Neuronal stem cell (in vitro differentiated cells): ENCODE data around the gene NELFCD.

ENCODE experiments used
- DNase-seq: peaks from one replicate; pipeline ENCODE4 v3.0.0-alpha.2; 2013; ENCODE audit warnings: low spot score
- H2AFZ ChIP-seq: one replicate; pipeline ENCODE4 v1.6.1; 2013; ENCODE audit warnings: mild to moderate bottlenecking, low read length, inconsistent platforms
- H2AK5ac ChIP-seq: 2 replicates; pipeline ENCODE4 v1.6.1; 2013; ENCODE audit warnings: low read depth, mild to moderate bottlenecking, inconsistent platforms, low read length, moderate library complexity, mixed read lengths
- H2BK120ac ChIP-seq: 2 replicates; pipeline ENCODE4 v1.6.1; 2013; ENCODE audit warnings: low read depth, mild to moderate bottlenecking, inconsistent platforms, low read length, moderate library complexity, mixed read lengths
- H2BK12ac ChIP-seq: one replicate; pipeline ENCODE4 v1.6.1; 2013; ENCODE audit warnings: low read length, inconsistent platforms
- H2BK15ac ChIP-seq: 2 replicates; pipeline ENCODE4 v1.6.1; 2013; ENCODE audit warnings: mild to moderate bottlenecking, low read length, inconsistent platforms, mixed read lengths
- H2BK5ac ChIP-seq: one replicate; pipeline ENCODE4 v1.6.1; 2013; ENCODE audit warnings: inconsistent platforms, mild to moderate bottlenecking, low read length, moderate library complexity
- H3K14ac ChIP-seq: one replicate; pipeline ENCODE4 v1.6.1; 2013; ENCODE audit warnings: low read length, inconsistent platforms
- H3K18ac ChIP-seq: 2 replicates; pipeline ENCODE4 v1.6.1; 2013; ENCODE audit warnings: low read length, inconsistent platforms
- H3K23ac ChIP-seq: 2 replicates; pipeline ENCODE4 v1.6.1; 2013; ENCODE audit warnings: low read depth, mild to moderate bottlenecking, mixed read lengths, low read length, inconsistent platforms; ENCODE audit not compliant: poor library complexity
- H3K27ac ChIP-seq: replicated peaks from 3 replicates; pipeline ENCODE4 v1.5.1; 2013; ENCODE audit warnings: low read length, inconsistent platforms
- H3K27me3 ChIP-seq, 3 experiments: 2 replicates each; pipeline ENCODE4 v1.6.1; 2013; ENCODE audit warnings: low read length in 3 of 3, mild to moderate bottlenecking in 2 of 3, inconsistent platforms in 1 of 3, low read depth in 1 of 3, mixed read lengths in 1 of 3, moderate library complexity in 1 of 3; ENCODE audit not compliant: control insufficient read depth in 3 of 3, insufficient read depth in 3 of 3
- H3K36me3 ChIP-seq, 2 donors: replicated peaks in 1 of 2; 2 replicates each; pipeline ENCODE4 v1.6.1; 2013; ENCODE audit warnings: low read length in 2 of 2; ENCODE audit not compliant: control insufficient read depth in 2 of 2, insufficient read depth in 2 of 2
- H3K4ac ChIP-seq: 2 replicates; pipeline ENCODE4 v1.6.1; 2013; ENCODE audit warnings: inconsistent platforms, mild to moderate bottlenecking, low read length, moderate library complexity
- H3K4me1 ChIP-seq, 2 donors: 1 replicate in 1 of 2; 2 replicates in 1 of 2; pipeline ENCODE4 v1.6.1; 2013; ENCODE audit warnings: low read length in 2 of 2, low read depth in 1 of 2; ENCODE audit not compliant: control insufficient read depth in 2 of 2, insufficient read depth in 1 of 2
- H3K4me2 ChIP-seq: one replicate; pipeline ENCODE4 v1.6.1; 2013; ENCODE audit warnings: mild to moderate bottlenecking, low read length, inconsistent platforms; ENCODE audit not compliant: insufficient read depth, poor library complexity, severe bottlenecking
- H3K4me3 ChIP-seq, 2 donors: 2 replicates each; pipeline ENCODE4 v1.5.1; 2013; ENCODE audit warnings: low read length in 2 of 2, mild to moderate bottlenecking in 2 of 2, inconsistent platforms in 1 of 2, moderate library complexity in 1 of 2
- H3K79me1 ChIP-seq: one replicate; pipeline ENCODE4 v1.6.1; 2013; ENCODE audit warnings: low read depth, mild to moderate bottlenecking, inconsistent platforms, low read length, moderate library complexity
- H3K9ac ChIP-seq: one replicate; pipeline ENCODE4 v1.6.1; 2013; ENCODE audit warnings: mild to moderate bottlenecking, low read depth, low read length, inconsistent platforms; ENCODE audit not compliant: poor library complexity
- H3K9me3 ChIP-seq, 2 donors: replicated peaks in 1 of 2; 2 replicates each; pipeline versions ENCODE3 to v1.6.1; 2013; ENCODE audit warnings: low read length in 2 of 2, mild to moderate bottlenecking in 2 of 2, inconsistent platforms in 1 of 2, low read depth in 1 of 2, mixed read lengths in 1 of 2, moderate library complexity in 1 of 2; ENCODE audit not compliant: control insufficient read depth in 2 of 2, insufficient read depth in 1 of 2
- H4K8ac ChIP-seq: one replicate; pipeline ENCODE4 v1.6.1; 2013; ENCODE audit warnings: low read depth, mild to moderate bottlenecking, inconsistent platforms, low read length, moderate library complexity
- H4K91ac ChIP-seq: one replicate; pipeline ENCODE4 v1.6.1; 2013; ENCODE audit warnings: low read length, low read depth, mild to moderate bottlenecking, inconsistent platforms; ENCODE audit not compliant: poor library complexity
- WGBS, 2 donors: extraction: QIAGEN DNeasy Blood & Tissue Kit; methylation state at CpG; one replicate each; pipeline ENCODE4 v1.1.7; 2013; ENCODE audit warnings: missing lambda C conversion rate in 2 of 2, mixed read lengths in 1 of 2; ENCODE audit not compliant: insufficient read length in 2 of 2, insufficient replicate concordance in 1 of 2; ENCODE audit errors: extremely low coverage in 2 of 2; 5-methylcytosine and 5-hydroxymethylcytosine counted together

NELFCD gene

GRCh38 chr20:59023616-59024015 is 42.6 kb downstream of the NELFCD start:
- Histone ChIP-seq H2BK15ac (no peak overlapping the region), H2BK120ac (no peak overlapping the region), H2BK12ac (no peak overlapping the region), H2AK5ac (no peak overlapping the region), H3K9me3 (no peaks in the 10 kb centered on the region), H3K4ac (no peak overlapping the region), H3K4me1 (peaks cover 0 to 30% of the 10 kb centered on the region in 2 donors), H3K14ac (no peak overlapping the region), H3K4me2 (no peak overlapping the region), H2BK5ac (no peak overlapping the region), H3K27ac (no peak overlapping the region), H4K8ac (no peak overlapping the region), H3K23ac (no peak overlapping the region), H4K91ac (no peak overlapping the region), H3K18ac (no peak overlapping the region), H3K27me3 (no peaks in the 10 kb centered on the region), H3K9ac (no peak overlapping the region), H3K79me1 (peaks cover 6% of the 10 kb centered on the region), H2AFZ (no peak overlapping the region), H3K36me3 (peaks cover 22 to 62% of the 10 kb centered on the region in 2 donors), H3K4me3 (no peak overlapping the region)
- no CpG with 5 or more reads among the region's 13 CpGs for WGBS, 2 donors
- no peak for DNase-seq

- H2BK15ac ChIP-seq: no peak overlapping the region
- peaks cover 0 to 35% of the 10 kb centered on the region in 2 donors for H3K4me1 ChIP-seq
- peaks cover 3% of the 10 kb centered on the region for H3K79me1 ChIP-seq
- H4K91ac ChIP-seq: no peak overlapping the region
- no peak overlapping the region for H3K14ac ChIP-seq
- H4K8ac ChIP-seq: no peak overlapping the region
- H3K36me3 ChIP-seq: peaks cover 24 to 67% of the 10 kb centered on the region in 2 donors
- no peaks in the 10 kb centered on the region for H3K9me3 ChIP-seq
- no peak overlapping the region for H2BK5ac ChIP-seq
- no peak overlapping the region for H2BK12ac ChIP-seq
- no peak for DNase-seq
- H3K27me3 ChIP-seq: no peaks in the 10 kb centered on the region
- H3K4me2 ChIP-seq: no peak overlapping the region
- H3K18ac ChIP-seq: no peak overlapping the region
- H3K4ac ChIP-seq: no peak overlapping the region
- WGBS, 2 donors: no CpG with 5 or more reads among the region's 24 CpGs
- H3K4me3 ChIP-seq: peak overlapping the region in 1 of 2 donors; percentile 6
- no peak overlapping the region for H2AK5ac ChIP-seq
- H3K9ac ChIP-seq: no peak overlapping the region
- no peak overlapping the region for H2BK120ac ChIP-seq
- H3K27ac ChIP-seq: no peak overlapping the region
- no peak overlapping the region for H2AFZ ChIP-seq
- no peak overlapping the region for H3K23ac ChIP-seq
Measured at GRCh38 chr20:59024111-59024530, 43.1 kb downstream of the NELFCD start.

GRCh38 chr20:59025086-59025485 is 44.0 kb downstream of the NELFCD start:
- no peak overlapping the region for H2AK5ac ChIP-seq
- no peak overlapping the region for H3K4me3 ChIP-seq
- no peak overlapping the region for H3K18ac ChIP-seq
- H3K9me3 ChIP-seq: no peaks in the 10 kb centered on the region
- WGBS, 2 donors: no CpG with 5 or more reads among the region's 2 CpGs
- H2AFZ ChIP-seq: no peak overlapping the region
- no peak overlapping the region for H4K8ac ChIP-seq
- no peak overlapping the region for H3K14ac ChIP-seq
- no peak overlapping the region for H3K23ac ChIP-seq
- H3K27ac ChIP-seq: no peak overlapping the region
- no peak overlapping the region for H3K9ac ChIP-seq
- no peak overlapping the region for H4K91ac ChIP-seq
- peaks cover 26 to 77% of the 10 kb centered on the region in 2 donors for H3K36me3 ChIP-seq
- peaks cover 0 to 44% of the 10 kb centered on the region in 2 donors for H3K4me1 ChIP-seq
- no peak overlapping the region for H2BK5ac ChIP-seq
- no peak for DNase-seq
- H3K4me2 ChIP-seq: no peak overlapping the region
- no peak overlapping the region for H3K4ac ChIP-seq
- H3K27me3 ChIP-seq: no peaks in the 10 kb centered on the region
- peaks cover 3% of the 10 kb centered on the region for H3K79me1 ChIP-seq
- no peak overlapping the region for H2BK15ac ChIP-seq
- H2BK120ac ChIP-seq: no peak overlapping the region
- H2BK12ac ChIP-seq: no peak overlapping the region

GRCh38 chr20:59025511-59025910 is 44.5 kb downstream of the NELFCD start:
- peaks cover 27 to 81% of the 10 kb centered on the region in 2 donors for H3K36me3 ChIP-seq
- peaks cover 0 to 49% of the 10 kb centered on the region in 2 donors for H3K4me1 ChIP-seq
- peaks cover 3% of the 10 kb centered on the region for H3K79me1 ChIP-seq
- H2BK12ac ChIP-seq: no peak overlapping the region
- no peak overlapping the region for H2BK15ac ChIP-seq
- no peak overlapping the region for H3K4ac ChIP-seq
- H3K4me3 ChIP-seq: no peak overlapping the region
- H2BK5ac ChIP-seq: no peak overlapping the region
- H3K27ac ChIP-seq: no peak overlapping the region
- no peak overlapping the region for H4K8ac ChIP-seq
- no peaks in the 10 kb centered on the region for H3K27me3 ChIP-seq
- no peak overlapping the region for H2AK5ac ChIP-seq
- no peak overlapping the region for H3K23ac ChIP-seq
- no peak overlapping the region for H3K18ac ChIP-seq
- no peak for DNase-seq
- H3K9me3 ChIP-seq: no peaks in the 10 kb centered on the region
- no peak overlapping the region for H4K91ac ChIP-seq
- no peak overlapping the region for H3K4me2 ChIP-seq
- no peak overlapping the region for H3K9ac ChIP-seq
- H2AFZ ChIP-seq: no peak overlapping the region
- no peak overlapping the region for H3K14ac ChIP-seq
- H2BK120ac ChIP-seq: no peak overlapping the region
- no CpG with 5 or more reads among the region's 4 CpGs for WGBS, 2 donors
